PC-9 (cell line): ENCODE measurements around the gene FOSL2. TPM values are rescaled to one million over a fixed set of nuclear protein-coding genes. Genes with fewer than 3 reads are reported as not detected.

Experiments used
- BruUV-seq: library from RNA; stranded (reverse); fragments of 400-500 nt; replicated peaks from 2 replicates; lab custom pipeline; 2021; lab: Mats Ljungman, UMichigan
- CTCF ChIA-PET: fragments of 300-600 bp; sonication (Branson Sonifier 250); formaldehyde crosslinking; loops from one replicate; lab custom pipeline; 2022; ENCODE audit warnings: antibody characterized with exemption; lab: Charles Lee
- POLR2A ChIA-PET: fragments of 300-600 bp; sonication (Branson Sonifier 250); formaldehyde crosslinking; loops from one replicate; lab custom pipeline; 2022; ENCODE audit warnings: antibody characterized with exemption; ENCODE audit not compliant: unreplicated experiment; lab: Charles Lee
- DNase-seq, 2 experiments: peaks; one replicate each; pipeline versions ENCODE4 v3.0.0 to v3.0.0-alpha.2; 2015 to 2022; ENCODE audit warnings: mixed read lengths in 1 of 2
- H2AFZ ChIP-seq: fragments of 200-600 bp; sonication (generic); 2 replicates; pipeline ENCODE4 v1.8.1; 2017; ENCODE audit warnings: antibody characterized with exemption
- H3F3A ChIP-seq: fragments of 200-600 bp; sonication (generic); 2 replicates; pipeline ENCODE4 v1.8.1; 2017; ENCODE audit warnings: antibody characterized with exemption, mild to moderate bottlenecking, low read depth; ENCODE audit not compliant: insufficient read depth
- H3K27ac ChIP-seq: fragments of 200-600 bp; sonication (generic); 2 replicates; pipeline ENCODE4 v1.6.1; 2016; ENCODE audit warnings: mixed run types
- H3K27me3 ChIP-seq: fragments of 200-600 bp; sonication (generic); 2 replicates; pipeline ENCODE4 v1.6.1; 2016; ENCODE audit warnings: low read depth, mixed run types; ENCODE audit not compliant: insufficient read depth
- H3K36me3 ChIP-seq: fragments of 200-600 bp; sonication (generic); 2 replicates; pipeline ENCODE4 v1.6.1; 2016; ENCODE audit warnings: low read depth, mixed run types
- H3K4me1 ChIP-seq: fragments of 200-600 bp; sonication (generic); replicated peaks from 2 replicates; pipeline ENCODE4 v1.6.1; 2016; ENCODE audit warnings: mixed run types; ENCODE audit not compliant: insufficient read depth
- H3K4me2 ChIP-seq: fragments of 200-600 bp; sonication (generic); 2 replicates; pipeline ENCODE4 v1.6.1; 2017; ENCODE audit warnings: mixed run types
- H3K4me3 ChIP-seq: fragments of 200-600 bp; sonication (generic); 2 replicates; pipeline ENCODE4 v1.6.1; 2016; ENCODE audit warnings: mixed run types
- H3K79me2 ChIP-seq: fragments of 200-600 bp; sonication (generic); 2 replicates; pipeline ENCODE4 v1.6.1; 2017; ENCODE audit warnings: low read depth, mixed run types
- H3K9me2 ChIP-seq: fragments of 200-600 bp; sonication (generic); 2 replicates; pipeline ENCODE4 v1.8.1; 2017; ENCODE audit warnings: mild to moderate bottlenecking; ENCODE audit not compliant: insufficient read depth
- H3K9me3 ChIP-seq: fragments of 200-600 bp; sonication (generic); 2 replicates; pipeline ENCODE4 v1.8.1; 2016; ENCODE audit warnings: low read depth; ENCODE audit not compliant: insufficient read depth
- H4K20me1 ChIP-seq: fragments of 200-600 bp; sonication (generic); 2 replicates; pipeline ENCODE4 v1.8.1; 2017; ENCODE audit not compliant: insufficient read depth
- CTCF ChIP-seq: fragments of 200-600 bp; sonication (generic); conservative IDR thresholded peaks from 2 replicates; pipeline ENCODE4 v1.6.1; 2017; ENCODE audit warnings: mixed run types, antibody characterized with exemption, mild to moderate bottlenecking, moderate library complexity
- EZH2 ChIP-seq: fragments of 200-600 bp; sonication (generic); IDR thresholded peaks from 2 replicates; pipeline ENCODE4 v1.8.0; 2017; ENCODE audit warnings: antibody characterized with exemption, low read depth
- intact Hi-C: fragments of 100-400 bp; cut with micrococcal nuclease; formaldehyde crosslinking; loops from one replicate; pipeline ENCODE4 v1.10.0; 2022; ENCODE audit not compliant: unreplicated experiment
- total RNA-seq: library from RNA; stranded (reverse); gene quantifications from 2 replicates; pipeline ENCODE4 v1.2.3, GENCODE V29; 2021

FOSL2 gene
- total RNA-seq, 1 experiment from 2014 or later = 60.0 TPM

DNA sequence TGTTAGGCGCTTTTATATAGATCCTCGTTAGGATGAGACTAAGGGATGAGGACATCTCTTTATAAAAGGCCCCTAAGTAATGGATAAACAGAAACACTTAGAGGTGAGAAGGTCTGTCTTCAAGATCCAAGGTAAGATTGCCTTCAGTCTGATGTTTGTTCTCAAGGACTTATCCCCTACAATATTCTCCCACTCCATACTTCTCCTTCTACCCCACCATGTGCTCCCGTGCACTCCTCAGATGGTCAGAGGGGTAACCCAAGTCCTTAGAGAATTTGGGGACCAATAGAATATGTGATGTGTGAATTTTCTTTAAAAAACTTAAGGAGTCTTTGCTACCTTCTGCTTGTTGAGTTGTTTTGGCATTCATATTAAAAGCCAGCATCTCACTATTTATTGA is 23.1 kb downstream of the FOSL2 start:
- H3F3A ChIP-seq = peaks cover 95% of the 10 kb centered on the region
- no peak overlapping the region for H3K27ac ChIP-seq
- no peak for TF ChIP-seq CTCF
- TF ChIP-seq EZH2 = no peak
- H3K36me3 ChIP-seq = peaks cover 55% of the 10 kb centered on the region
- H3K79me2 ChIP-seq = peaks cover 18% of the 10 kb centered on the region; the same call in 1 of the 2 replicates
- POLR2A ChIA-PET = no interaction called here
- intact Hi-C loops = no loop called here
- H3K4me2 ChIP-seq = no peak overlapping the region
- H4K20me1 ChIP-seq = peaks cover 61% of the 10 kb centered on the region
- no peaks in the 10 kb centered on the region for H3K9me3 ChIP-seq
- no peak for DNase-seq
- no peaks in the 10 kb centered on the region for H3K4me1 ChIP-seq
- CTCF ChIA-PET = no interaction called here
- no peak overlapping the region for H3K4me3 ChIP-seq
- no peak overlapping the region for H2AFZ ChIP-seq
- no peaks in the 10 kb centered on the region for H3K9me2 ChIP-seq
- no peaks in the 10 kb centered on the region for H3K27me3 ChIP-seq
- BruUV-seq = no TSS peak

- Histone ChIP-seq H3K4me2 (no peak overlapping the region), H3K9me2 (no peaks in the 10 kb centered on the region), H3K79me2 (peaks cover 9% of the 10 kb centered on the region; the same call in 1 of the 2 replicates), H3F3A (peaks cover 88% of the 10 kb centered on the region), H3K36me3 (peaks cover 31% of the 10 kb centered on the region), H3K27ac (no peak overlapping the region), H3K9me3 (no peaks in the 10 kb centered on the region), H3K4me3 (no peak overlapping the region), H3K27me3 (no peaks in the 10 kb centered on the region), H2AFZ (no peak overlapping the region), H4K20me1 (peaks cover 29% of the 10 kb centered on the region), H3K4me1 (no peaks in the 10 kb centered on the region)
- no peak for DNase-seq
- CTCF ChIA-PET = no interaction called here
- POLR2A ChIA-PET = no interaction called here
- intact Hi-C loops = no loop called here
- TF ChIP-seq CTCF = no peak
- no peak for TF ChIP-seq EZH2
- BruUV-seq = no TSS peak
Observed at GRCh38 chr2:28419003-28419402, 26.3 kb downstream of the FOSL2 start.

- TF ChIP-seq EZH2 (no peak), CTCF (no peak)
- H4K20me1 ChIP-seq = peaks cover 22% of the 10 kb centered on the region; the same call in 1 of the 2 replicates
- H3K79me2 ChIP-seq = peaks cover 3% of the 10 kb centered on the region; the same call in 1 of the 2 replicates
- H3K4me1 ChIP-seq = no peaks in the 10 kb centered on the region
- H3K9me2 ChIP-seq = no peaks in the 10 kb centered on the region
- H3K9me3 ChIP-seq = no peaks in the 10 kb centered on the region
- no peak overlapping the region for H3K4me3 ChIP-seq
- intact Hi-C loops = no loop called here
- no peaks in the 10 kb centered on the region for H3K27me3 ChIP-seq
- CTCF ChIA-PET = no interaction called here
- peaks cover 87% of the 10 kb centered on the region for H3F3A ChIP-seq
- DNase-seq = no peak
- peaks cover 24% of the 10 kb centered on the region for H3K36me3 ChIP-seq
- no peak overlapping the region; the same call in 1 of the 2 replicates for H3K27ac ChIP-seq
- H2AFZ ChIP-seq = no peak overlapping the region
- POLR2A ChIA-PET = no interaction called here
- no peak overlapping the region for H3K4me2 ChIP-seq
- no TSS peak for BruUV-seq
Observed at GRCh38 chr2:28419443-28420270, 27.0 kb downstream of the FOSL2 start.
